WTC11 (cell line): Measurements from ENCODE around the gene B4GALT4. TPM values are rescaled to one million over a fixed set of nuclear protein-coding genes. Genes with fewer than 3 reads are reported as not detected.

ENCODE experiments used
- ATAC-seq: fragments of 200-7000 bp; cut with Tn5 transposase; 2 replicates; pipeline ENCODE4 v1.10.0; 2021; ENCODE audit warnings: mild to moderate bottlenecking, moderate library complexity
- CTCF ChIA-PET: fragments of 300-600 bp; sonication (Branson Sonifier 250); formaldehyde crosslinking; loops from one replicate; lab custom pipeline; 2021; ENCODE audit warnings: antibody characterized with exemption; lab: Charles Lee
- POLR2A ChIA-PET: fragments of 350-600 bp; sonication (Branson Sonifier 250); formaldehyde crosslinking; loops from one replicate; lab custom pipeline; 2021; ENCODE audit warnings: antibody characterized with exemption; lab: Charles Lee
- DNase-seq: peaks from one replicate; pipeline ENCODE4 v3.0.0; 2021; ENCODE audit warnings: low spot score
- H3K27ac Mint-ChIP-seq: 2 replicates; pipeline ENCODE4 v1.8.0; 2021; ENCODE audit warnings: mixed read lengths
- H3K27me3 Mint-ChIP-seq: 2 replicates; pipeline ENCODE4 v1.8.0; 2021; ENCODE audit warnings: low read depth, mild to moderate bottlenecking, moderate library complexity, mixed read lengths
- H3K36me3 Mint-ChIP-seq: 2 replicates; pipeline ENCODE4 v1.8.0; 2021; ENCODE audit warnings: mixed read lengths
- H3K4me1 Mint-ChIP-seq: 2 replicates; pipeline ENCODE4 v1.8.0; 2022; ENCODE audit warnings: mixed read lengths
- H3K4me3 Mint-ChIP-seq: 2 replicates; pipeline ENCODE4 v1.8.0; 2021; ENCODE audit warnings: mild to moderate bottlenecking, moderate library complexity, mixed read lengths
- H3K9me3 Mint-ChIP-seq: 2 replicates; pipeline ENCODE4 v1.8.0; 2021; ENCODE audit warnings: mixed read lengths
- AR ChIP-seq: fragments of 250-450 bp; sonication (Bioruptor Pico); IDR thresholded peaks from 2 replicates; pipeline ENCODE4 v1.9.0; 2021; ENCODE audit warnings: mild to moderate bottlenecking
- ATF3 ChIP-seq: sonication (generic); formaldehyde crosslinking; conservative IDR thresholded peaks from 2 replicates; pipeline ENCODE4 v1.8.1; 2022; ENCODE audit warnings: mild to moderate bottlenecking, missing genetic modification reagents
- CTCF ChIP-seq: fragments of 200-600 bp; IDR thresholded peaks from 2 replicates; pipeline ENCODE4 v1.8.0; 2022; ENCODE audit warnings: antibody characterized with exemption
- FOXK1 ChIP-seq: sonication (generic); formaldehyde crosslinking; IDR thresholded peaks from 2 replicates; pipeline ENCODE4 v1.8.0; 2022; ENCODE audit warnings: mild to moderate bottlenecking, moderate library complexity, missing genetic modification reagents
- HMGA2 ChIP-seq: fragments of 250-450 bp; sonication (Bioruptor Pico); IDR thresholded peaks from 2 replicates; pipeline ENCODE4 v1.4.0; 2021; ENCODE audit warnings: mild to moderate bottlenecking, moderate library complexity
- PRDM15 ChIP-seq: sonication (generic); formaldehyde crosslinking; IDR thresholded peaks from 2 replicates; pipeline ENCODE4 v1.8.0; 2022; ENCODE audit warnings: missing genetic modification reagents
- TEAD4 ChIP-seq: sonication (generic); formaldehyde crosslinking; IDR thresholded peaks from 2 replicates; pipeline ENCODE4 v1.8.0; 2022; ENCODE audit warnings: mild to moderate bottlenecking, missing genetic modification reagents
- ZNF396 ChIP-seq: fragments of 250-450 bp; sonication (Bioruptor Pico); IDR thresholded peaks from 2 replicates; pipeline ENCODE4 v1.8.0; 2021; ENCODE audit warnings: mild to moderate bottlenecking, moderate library complexity, borderline replicate concordance
- ZNF425 ChIP-seq: fragments of 250-450 bp; sonication (Bioruptor Pico); conservative IDR thresholded peaks from 2 replicates; pipeline ENCODE4 v1.9.0; 2021; ENCODE audit warnings: mild to moderate bottlenecking
- ZNF532 ChIP-seq: fragments of 250-450 bp; sonication (Bioruptor Pico); IDR thresholded peaks from 2 replicates; pipeline ENCODE4 v1.9.0; 2021; ENCODE audit warnings: mild to moderate bottlenecking, borderline replicate concordance
- ZNF671 ChIP-seq: fragments of 250-450 bp; sonication (Bioruptor Pico); IDR thresholded peaks from 2 replicates; pipeline ENCODE4 v1.8.0; 2021; ENCODE audit warnings: mild to moderate bottlenecking
- total RNA-seq: library from RNA; stranded (reverse); gene quantifications from 3 replicates; pipeline ENCODE4 v1.2.3, GENCODE V29; 2021

B4GALT4 gene
- total RNA-seq, 1 experiment from 2014 or later = 37.7 TPM

GRCh38 chr3:119211803-119212202, 28.9 kb downstream of the B4GALT4 start:
- peaks cover 10% of the 10 kb centered on the region for H3K4me1 Mint-ChIP-seq
- POLR2A ChIA-PET = no interaction called here
- CTCF ChIA-PET = interaction anchor here (1.9 kb wide), 1 partner anchor 29 kb away, joined by 5 read pairs; the partner anchor contains the start of gene B4GALT4
- H3K4me3 Mint-ChIP-seq = no peak overlapping the region
- ATAC-seq (no peak), DNase-seq (no peak)
- H3K9me3 Mint-ChIP-seq = no peaks in the 10 kb centered on the region
- H3K27me3 Mint-ChIP-seq = no peaks in the 10 kb centered on the region
- H3K36me3 Mint-ChIP-seq = peaks cover 47% of the 10 kb centered on the region
- TF ChIP-seq ZNF396 = no peak
- no peak for TF ChIP-seq CTCF
- no peak for TF ChIP-seq ZNF532 (CRISPR knock-in tag)
- TF ChIP-seq ZNF425 = no peak
- no peak for TF ChIP-seq AR (CRISPR knock-in tag)
- TF ChIP-seq PRDM15 = no peak
- no peak for TF ChIP-seq TEAD4 (CRISPR knock-in tag)
- no peak for TF ChIP-seq ATF3 (CRISPR knock-in tag)
- TF ChIP-seq HMGA2 = no peak
- no peak for TF ChIP-seq FOXK1 (CRISPR knock-in tag)
- TF ChIP-seq ZNF671 (CRISPR knock-in tag) = no peak
- 0 out of 2 replicates have a peak overlapping the region, but pooled peaks have one; percentile 65 for H3K27ac Mint-ChIP-seq
